ENCODE results near the gene ZIK1.

Gene ZIK1

GRCh38 chr19:57637379-57637778, 53.4 kb downstream of the ZIK1 start:
- Histone ChIP-seq H4K20me1 (ENCODE audit: insufficient read depth, low read length) (no peaks in the 10 kb centered on the region), H2AFZ (ENCODE audit: low read length) (no peak overlapping the region), H3K4me2 (ENCODE audit: low read length) (no peak overlapping the region), H3K9ac (ENCODE audit: low read length) (no peak overlapping the region), H3K4me1 (ENCODE audit: insufficient read depth, low read length, severe bottlenecking) (peaks cover 12% of the 10 kb centered on the region), H3K79me2 (ENCODE audit: insufficient read depth, low read length) (0 out of 2 replicates have a peak, but pooled peaks cover 5% of the 10 kb centered on the region), H3K4me3 (ENCODE audit: low read depth, low read length, poor library complexity, severe bottlenecking) (no peak overlapping the region), H3K9me2 (ENCODE audit: low read depth, low read length) (no peaks in the 10 kb centered on the region), H3K9me3 (ENCODE audit: low read length) (peaks cover 38% of the 10 kb centered on the region), H3F3A (ENCODE audit: insufficient read depth, low read length) (no peaks in the 10 kb centered on the region), H3K27ac (ENCODE audit: low read depth, low read length, poor library complexity, severe bottlenecking) (no peak overlapping the region), H3K27me3 (ENCODE audit: insufficient read depth, low read length) (no peaks in the 10 kb centered on the region), H3K36me3 (ENCODE audit: insufficient read depth, low read length) (peaks cover 77% of the 10 kb centered on the region)
- TF ChIP-seq, protein P1, sequence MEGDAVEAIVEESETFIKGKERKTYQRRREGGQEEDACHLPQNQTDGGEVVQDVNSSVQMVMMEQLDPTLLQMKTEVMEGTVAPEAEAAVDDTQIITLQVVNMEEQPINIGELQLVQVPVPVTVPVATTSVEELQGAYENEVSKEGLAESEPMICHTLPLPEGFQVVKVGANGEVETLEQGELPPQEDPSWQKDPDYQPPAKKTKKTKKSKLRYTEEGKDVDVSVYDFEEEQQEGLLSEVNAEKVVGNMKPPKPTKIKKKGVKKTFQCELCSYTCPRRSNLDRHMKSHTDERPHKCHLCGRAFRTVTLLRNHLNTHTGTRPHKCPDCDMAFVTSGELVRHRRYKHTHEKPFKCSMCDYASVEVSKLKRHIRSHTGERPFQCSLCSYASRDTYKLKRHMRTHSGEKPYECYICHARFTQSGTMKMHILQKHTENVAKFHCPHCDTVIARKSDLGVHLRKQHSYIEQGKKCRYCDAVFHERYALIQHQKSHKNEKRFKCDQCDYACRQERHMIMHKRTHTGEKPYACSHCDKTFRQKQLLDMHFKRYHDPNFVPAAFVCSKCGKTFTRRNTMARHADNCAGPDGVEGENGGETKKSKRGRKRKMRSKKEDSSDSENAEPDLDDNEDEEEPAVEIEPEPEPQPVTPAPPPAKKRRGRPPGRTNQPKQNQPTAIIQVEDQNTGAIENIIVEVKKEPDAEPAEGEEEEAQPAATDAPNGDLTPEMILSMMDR (IDR thresholded peaks at IDR 0.05; ENCODE audit: low read length), result no peak

DNA sequence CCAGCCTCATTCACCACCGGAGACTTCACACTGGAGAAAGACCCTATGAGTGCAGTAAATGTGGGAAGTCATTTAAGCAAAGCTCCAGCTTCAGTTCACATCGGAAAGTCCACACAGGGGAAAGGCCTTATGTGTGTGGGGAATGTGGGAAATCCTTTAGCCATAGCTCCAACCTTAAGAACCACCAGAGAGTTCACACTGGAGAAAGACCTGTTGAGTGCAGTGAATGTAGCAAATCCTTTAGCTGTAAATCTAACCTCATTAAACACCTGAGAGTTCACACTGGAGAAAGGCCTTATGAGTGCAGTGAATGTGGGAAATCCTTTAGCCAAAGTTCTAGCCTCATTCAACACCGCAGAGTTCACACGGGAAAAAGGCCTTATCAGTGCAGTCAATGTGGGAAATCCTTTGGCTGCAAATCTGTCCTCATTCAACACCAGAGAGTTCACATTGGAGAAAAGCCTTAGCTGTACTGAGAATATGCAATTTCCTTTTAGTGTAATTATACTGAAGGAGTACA, 57.8 kb downstream of the ZIK1 start:
- H3K9me3 ChIP-seq (ENCODE audit: low read length), result peaks cover 43% of the 10 kb centered on the region
- H3K27ac ChIP-seq (ENCODE audit: low read depth, low read length, poor library complexity, severe bottlenecking), result no peak overlapping the region
- peaks cover 64% of the 10 kb centered on the region for H3K36me3 ChIP-seq (ENCODE audit: insufficient read depth, low read length)

DNA sequence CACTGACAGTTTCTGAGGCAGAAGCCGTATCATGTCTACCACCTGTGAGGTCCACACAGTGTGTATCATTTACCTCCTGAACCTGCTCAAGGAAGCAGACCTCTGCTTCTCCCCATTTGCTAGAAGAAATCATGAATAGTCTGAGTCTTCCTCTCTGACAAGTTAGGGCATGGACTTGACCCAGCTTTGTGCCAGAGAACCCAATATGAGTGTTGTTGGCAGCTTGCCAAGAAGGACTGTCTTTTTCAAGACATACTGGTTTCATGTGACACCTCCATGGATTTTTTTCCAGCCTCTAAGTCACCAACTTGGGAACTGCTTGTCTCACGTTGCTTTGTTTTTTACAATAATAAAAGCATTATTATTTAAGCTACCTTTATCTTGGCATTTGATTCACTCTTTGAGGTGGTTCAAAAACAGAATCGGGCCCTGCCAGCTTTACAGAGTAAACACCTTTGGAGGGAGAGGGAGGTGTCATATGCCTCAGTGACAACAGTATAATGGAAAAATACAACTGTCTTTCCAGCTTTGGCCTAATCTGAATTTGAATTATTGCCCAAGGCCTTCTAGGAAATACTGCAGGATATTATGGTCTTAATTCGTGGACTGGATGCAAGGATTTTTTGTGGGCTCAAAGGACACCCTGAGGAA, 58.6 kb downstream of the ZIK1 start:
- H3K9me3 ChIP-seq (ENCODE audit: low read length), result peaks cover 38% of the 10 kb centered on the region
- no peak overlapping the region for H2AFZ ChIP-seq (ENCODE audit: low read length)
- no peak overlapping the region for H3K9ac ChIP-seq (ENCODE audit: low read length)
- TF ChIP-seq, protein P1 (IDR thresholded peaks at IDR 0.05; ENCODE audit: low read length), result no peak
- no peak for TF ChIP-seq EZH2 (IDR thresholded peaks at IDR 0.05; ENCODE audit: borderline replicate concordance, low read length)
- no peaks in the 10 kb centered on the region for H3K9me2 ChIP-seq (ENCODE audit: low read depth, low read length)
- no peaks in the 10 kb centered on the region for H3K79me2 ChIP-seq (ENCODE audit: insufficient read depth, low read length)
- H3K4me2 ChIP-seq (ENCODE audit: low read length), result no peak overlapping the region
- no peak overlapping the region for H3K27ac ChIP-seq (ENCODE audit: low read depth, low read length, poor library complexity, severe bottlenecking)
- H3F3A ChIP-seq (ENCODE audit: insufficient read depth, low read length), result no peaks in the 10 kb centered on the region
- H3K36me3 ChIP-seq (ENCODE audit: insufficient read depth, low read length), result peaks cover 57% of the 10 kb centered on the region
- H4K20me1 ChIP-seq (ENCODE audit: insufficient read depth, low read length), result no peaks in the 10 kb centered on the region
- H3K4me3 ChIP-seq (ENCODE audit: low read depth, low read length, poor library complexity, severe bottlenecking), result no peak overlapping the region
- H3K27me3 ChIP-seq (ENCODE audit: insufficient read depth, low read length), result no peaks in the 10 kb centered on the region
- H3K4me1 ChIP-seq (ENCODE audit: insufficient read depth, low read length, severe bottlenecking), result no peaks in the 10 kb centered on the region

More for the DNA sequence above, 57.8 kb downstream of the ZIK1 start:
- Histone ChIP-seq H3K4me2 (ENCODE audit: low read length) (no peak overlapping the region), H3K27me3 (ENCODE audit: insufficient read depth, low read length) (no peaks in the 10 kb centered on the region), H3K79me2 (ENCODE audit: insufficient read depth, low read length) (no peaks in the 10 kb centered on the region), H3K4me1 (ENCODE audit: insufficient read depth, low read length, severe bottlenecking) (no peaks in the 10 kb centered on the region), H4K20me1 (ENCODE audit: insufficient read depth, low read length) (no peaks in the 10 kb centered on the region), H3K9me2 (ENCODE audit: low read depth, low read length) (no peaks in the 10 kb centered on the region), H3K4me3 (ENCODE audit: low read depth, low read length, poor library complexity, severe bottlenecking) (no peak overlapping the region), H3K9ac (ENCODE audit: low read length) (no peak overlapping the region), H2AFZ (ENCODE audit: low read length) (no peak overlapping the region), H3F3A (ENCODE audit: insufficient read depth, low read length) (no peaks in the 10 kb centered on the region)
- TF ChIP-seq, protein P1 (IDR thresholded peaks at IDR 0.05; ENCODE audit: low read length), result no peak
- TF ChIP-seq EZH2 (IDR thresholded peaks at IDR 0.05; ENCODE audit: borderline replicate concordance, low read length), result no peak

All from OCI-LY1 (cell line).